B cell (primary cell): Measurements from ENCODE around the gene CAPRIN2. TPM values are rescaled to one million over a fixed set of nuclear protein-coding genes. Genes with fewer than 3 reads are reported as not detected.

ENCODE experiments used
- ATAC-seq: fragments of 200-7000 bp; cut with Tn5 transposase; one replicate; pipeline ENCODE4 v1.10.0; 2021; ENCODE audit warnings: low read depth, mild to moderate bottlenecking, moderate number of reproducible peaks, moderate library complexity
- CTCF ChIA-PET: fragments of 350-600 bp; sonication (Branson Sonifier 250); formaldehyde crosslinking; loops from one replicate; lab custom pipeline; 2021; ENCODE audit warnings: antibody characterized with exemption, inconsistent platforms; lab: Charles Lee
- POLR2A ChIA-PET: fragments of 350-600 bp; sonication (Branson Sonifier 250); formaldehyde crosslinking; loops from one replicate; lab custom pipeline; 2021; ENCODE audit warnings: antibody characterized with exemption; lab: Charles Lee
- DNase-seq: peaks from one replicate; pipeline ENCODE4 v3.0.0; 2013
- H2AFZ ChIP-seq: 2 replicates; pipeline ENCODE4 v1.6.1; 2012; ENCODE audit warnings: mild to moderate bottlenecking, low read depth, low read length; ENCODE audit not compliant: insufficient read depth, poor library complexity, severe bottlenecking
- H3K27ac ChIP-seq, 2 donors: 1 replicate in 1 of 2; 2 replicates in 1 of 2; pipeline ENCODE4 v1.5.1; 2012 to 2013; ENCODE audit warnings: low read length in 2 of 2, mild to moderate bottlenecking in 2 of 2, moderate library complexity in 1 of 2
- H3K27me3 ChIP-seq, 4 experiments: fragments of 200-600 bp in 1 of 4; sonication (generic) in 1 of 4; replicated peaks in 1 of 4; 1 replicate in 2 of 4; 2 replicates in 2 of 4; pipeline versions ENCODE4 v1.6.1 to v1.7.0; 2013 to 2016; ENCODE audit warnings: low read length in 3 of 4, mild to moderate bottlenecking in 2 of 4, mixed read lengths in 1 of 4, moderate library complexity in 1 of 4; ENCODE audit not compliant: insufficient read depth in 4 of 4, control insufficient read depth in 3 of 4; ENCODE audit errors: control extremely low read depth in 1 of 4
- H3K36me3 ChIP-seq, 2 experiments: replicated peaks in 1 of 2; 1 replicate in 1 of 2; 2 replicates in 1 of 2; pipeline versions ENCODE4 v1.6.1 to v1.7.1; 2013; ENCODE audit warnings: low read length in 1 of 2; ENCODE audit not compliant: insufficient read depth in 2 of 2, control insufficient read depth in 1 of 2; ENCODE audit errors: control extremely low read depth in 1 of 2, extremely low read depth in 1 of 2
- H3K4me1 ChIP-seq, 2 donors: fragments of 200-600 bp in 1 of 2; sonication (generic) in 1 of 2; 1 replicate in 1 of 2; 2 replicates in 1 of 2; pipeline versions ENCODE4 v1.5.1 to v1.6.1; 2013 to 2017; ENCODE audit warnings: low read length in 2 of 2; ENCODE audit not compliant: control insufficient read depth in 2 of 2, insufficient read depth in 2 of 2
- H3K4me2 ChIP-seq: replicated peaks from 2 replicates; pipeline ENCODE3; 2012; ENCODE audit warnings: mild to moderate bottlenecking, low read depth, low read length; ENCODE audit not compliant: poor library complexity, severe bottlenecking
- H3K4me3 ChIP-seq, 5 experiments: fragments of 200-600 bp in 1 of 5; sonication (generic) in 1 of 5; 1 replicate in 3 of 5; 2 replicates in 2 of 5; pipeline versions ENCODE4 v1.5.1 to v1.7.0; 2011 to 2016; ENCODE audit warnings: low read length in 4 of 5, mild to moderate bottlenecking in 4 of 5, low read depth in 2 of 5, control low read depth in 1 of 5, moderate library complexity in 1 of 5; ENCODE audit not compliant: insufficient read depth in 1 of 5; ENCODE audit errors: control extremely low read depth in 1 of 5, extremely low read depth in 1 of 5
- H3K79me2 ChIP-seq: fragments of 200-600 bp; sonication (generic); one replicate; pipeline ENCODE4 v1.6.0; 2016; ENCODE audit warnings: low read length; ENCODE audit not compliant: control insufficient read depth, insufficient read depth
- H3K9ac ChIP-seq: fragments of 200-600 bp; sonication (generic); 2 replicates; pipeline ENCODE4 v1.6.1; 2017; ENCODE audit warnings: mild to moderate bottlenecking, low read length, moderate library complexity
- H3K9me3 ChIP-seq, 3 donors: one replicate each; pipeline versions ENCODE4 v1.6.1 to v1.7.1; 2013; ENCODE audit warnings: low read length in 2 of 3; ENCODE audit not compliant: control insufficient read depth in 2 of 3, insufficient read depth in 1 of 3; ENCODE audit errors: control extremely low read depth in 1 of 3
- H4K20me1 ChIP-seq: 2 replicates; pipeline ENCODE4 v1.6.0; 2012; ENCODE audit warnings: mild to moderate bottlenecking, low read length; ENCODE audit not compliant: insufficient read depth, control insufficient read depth, poor library complexity, severe bottlenecking
- H3K27ac Mint-ChIP-seq: one replicate; pipeline ENCODE4 v1.8.0; 2021; ENCODE audit warnings: mixed read lengths
- H3K27me3 Mint-ChIP-seq: one replicate; pipeline ENCODE4 v1.8.0; 2021; ENCODE audit warnings: mixed read lengths
- H3K4me1 Mint-ChIP-seq: one replicate; pipeline ENCODE4 v1.8.0; 2021; ENCODE audit warnings: mixed read lengths
- H3K4me3 Mint-ChIP-seq: one replicate; pipeline ENCODE4 v1.8.0; 2021; ENCODE audit warnings: mixed read lengths
- H3K9me3 Mint-ChIP-seq: one replicate; pipeline ENCODE4 v1.8.0; 2022; ENCODE audit warnings: mixed read lengths; ENCODE audit not compliant: insufficient read depth
- CTCF ChIP-seq: fragments of 200-600 bp; IDR thresholded peaks from one replicate; pipeline ENCODE4 v1.8.0; 2022; ENCODE audit warnings: antibody characterized with exemption, mild to moderate bottlenecking
- EZH2 ChIP-seq: IDR thresholded peaks from 2 replicates; pipeline ENCODE4 v1.6.1; 2012; ENCODE audit warnings: borderline replicate concordance, low read depth, mild to moderate bottlenecking, moderate library complexity, low read length; ENCODE audit not compliant: insufficient read depth, poor library complexity, severe bottlenecking
- WGBS: methylation state at CpG from one replicate; pipeline ENCODE4 v1.1.5; 2013; ENCODE audit warnings: missing lambda C conversion rate; ENCODE audit not compliant: insufficient coverage; 5-methylcytosine and 5-hydroxymethylcytosine counted together
- intact Hi-C: fragments of 100-400 bp; cut with micrococcal nuclease; formaldehyde crosslinking; loops from one replicate; pipeline ENCODE4 v1.10.0; 2022
- polyA plus RNA-seq: library from polyadenylated mRNA; depleted of rRNA; stranded (reverse); fragments of >200 nt; gene quantifications from 2 replicates; pipeline ENCODE4 v1.2.3, GENCODE V29; 2012
- total RNA-seq, 2 donors: library from RNA; stranded (reverse); fragments of 120-200 nt in 1 of 2; gene quantifications; 1 replicate in 1 of 2; 2 replicates in 1 of 2; pipeline versions ENCODE4 v1.2.3 to v1.2.4, GENCODE V29; 2013 to 2022

The CAPRIN2 gene
- total and polyA plus RNA-seq, 2 donors (not counting 1 experiment from before 2014, with no cell fraction given): 31.3 to 57.8 TPM

DNA sequence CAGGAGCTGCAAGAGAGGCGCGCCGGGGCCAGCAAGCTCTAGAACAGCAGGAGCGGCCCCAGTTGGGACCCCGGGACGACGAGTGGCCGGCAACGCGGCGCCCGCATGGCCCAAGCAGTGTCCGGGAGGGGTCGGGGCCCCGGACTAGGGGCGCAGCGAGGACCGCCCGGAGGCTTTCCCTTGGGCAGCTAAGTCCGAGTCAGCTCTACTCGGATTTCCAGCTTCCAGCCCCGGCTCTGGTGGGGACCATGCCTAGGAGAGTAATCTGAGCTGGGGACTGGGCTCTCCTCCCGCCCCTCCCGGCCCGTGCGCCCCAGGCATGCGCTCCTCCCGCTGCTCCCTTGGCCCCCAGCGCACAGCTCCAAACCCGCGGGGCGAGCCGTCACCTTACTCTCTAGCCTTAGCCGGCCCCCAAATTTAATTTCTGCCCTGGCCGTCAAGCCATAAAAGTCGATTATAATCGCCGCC is 41.6 kb upstream of the CAPRIN2 start:
- Mint-ChIP-seq H3K9me3 (no peaks in the 10 kb centered on the region), H3K4me1 (peaks cover 14% of the 10 kb centered on the region), H3K4me3 (peak overlapping the region; percentile 78), H3K27me3 (peaks cover 51% of the 10 kb centered on the region), H3K27ac (no peak overlapping the region)
- intact Hi-C loops: loop anchor here (5.0 kb wide), 1 partner anchor 39 kb away; no protein-coding TSS in a partner anchor
- CTCF ChIA-PET: interaction anchor here (1.0 kb wide), 1 partner anchor 44 kb away, joined by 3 read pairs; no protein-coding TSS in a partner anchor
- POLR2A ChIA-PET: no interaction called here
- no peak overlapping the region for H3K27ac ChIP-seq
- no peaks in the 10 kb centered on the region for H3K36me3 ChIP-seq
- DNase-seq (no peak), ATAC-seq (no peak)
- H3K4me3 ChIP-seq: peak overlapping the region in 4 of 5 experiments; percentile 15 to 52 (median 48)
- peak overlapping the region; percentile 86 for H3K4me2 ChIP-seq
- no peaks in the 10 kb centered on the region for H3K79me2 ChIP-seq
- H2AFZ ChIP-seq: peak overlapping the region; percentile 73
- H3K9me3 ChIP-seq: no peaks in the 10 kb centered on the region
- peak overlapping the region; percentile 59 for H3K9ac ChIP-seq
- no peak for TF ChIP-seq EZH2
- TF ChIP-seq CTCF: no peak
- peaks cover 18 to 19% of the 10 kb centered on the region in 2 donors for H3K4me1 ChIP-seq
- H3K27me3 ChIP-seq: peaks cover 0 to 43% (median 15%) of the 10 kb centered on the region in 4 experiments
- H4K20me1 ChIP-seq: no peaks in the 10 kb centered on the region
- WGBS: 4% methylated on average over 38 of the region's 38 CpGs
